Endothelial cell of hepatic sinusoid (primary cell): ENCODE results near the gene AREL1.
"Not testable (repeated sequence)": the region's sequence is repeated elsewhere in the genome, so short reads cannot be mapped to it uniquely, and the experiment has no call there.

ENCODE experiments used
- in situ Hi-C: cut with HindIII; loops from 2 replicates; pipeline ENCODE4 v1.10.0; 2017; ENCODE audit warnings: low sequenced_read_pairs

AREL1 gene, protein sequence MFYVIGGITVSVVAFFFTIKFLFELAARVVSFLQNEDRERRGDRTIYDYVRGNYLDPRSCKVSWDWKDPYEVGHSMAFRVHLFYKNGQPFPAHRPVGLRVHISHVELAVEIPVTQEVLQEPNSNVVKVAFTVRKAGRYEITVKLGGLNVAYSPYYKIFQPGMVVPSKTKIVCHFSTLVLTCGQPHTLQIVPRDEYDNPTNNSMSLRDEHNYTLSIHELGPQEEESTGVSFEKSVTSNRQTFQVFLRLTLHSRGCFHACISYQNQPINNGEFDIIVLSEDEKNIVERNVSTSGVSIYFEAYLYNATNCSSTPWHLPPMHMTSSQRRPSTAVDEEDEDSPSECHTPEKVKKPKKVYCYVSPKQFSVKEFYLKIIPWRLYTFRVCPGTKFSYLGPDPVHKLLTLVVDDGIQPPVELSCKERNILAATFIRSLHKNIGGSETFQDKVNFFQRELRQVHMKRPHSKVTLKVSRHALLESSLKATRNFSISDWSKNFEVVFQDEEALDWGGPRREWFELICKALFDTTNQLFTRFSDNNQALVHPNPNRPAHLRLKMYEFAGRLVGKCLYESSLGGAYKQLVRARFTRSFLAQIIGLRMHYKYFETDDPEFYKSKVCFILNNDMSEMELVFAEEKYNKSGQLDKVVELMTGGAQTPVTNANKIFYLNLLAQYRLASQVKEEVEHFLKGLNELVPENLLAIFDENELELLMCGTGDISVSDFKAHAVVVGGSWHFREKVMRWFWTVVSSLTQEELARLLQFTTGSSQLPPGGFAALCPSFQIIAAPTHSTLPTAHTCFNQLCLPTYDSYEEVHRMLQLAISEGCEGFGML

DNA sequence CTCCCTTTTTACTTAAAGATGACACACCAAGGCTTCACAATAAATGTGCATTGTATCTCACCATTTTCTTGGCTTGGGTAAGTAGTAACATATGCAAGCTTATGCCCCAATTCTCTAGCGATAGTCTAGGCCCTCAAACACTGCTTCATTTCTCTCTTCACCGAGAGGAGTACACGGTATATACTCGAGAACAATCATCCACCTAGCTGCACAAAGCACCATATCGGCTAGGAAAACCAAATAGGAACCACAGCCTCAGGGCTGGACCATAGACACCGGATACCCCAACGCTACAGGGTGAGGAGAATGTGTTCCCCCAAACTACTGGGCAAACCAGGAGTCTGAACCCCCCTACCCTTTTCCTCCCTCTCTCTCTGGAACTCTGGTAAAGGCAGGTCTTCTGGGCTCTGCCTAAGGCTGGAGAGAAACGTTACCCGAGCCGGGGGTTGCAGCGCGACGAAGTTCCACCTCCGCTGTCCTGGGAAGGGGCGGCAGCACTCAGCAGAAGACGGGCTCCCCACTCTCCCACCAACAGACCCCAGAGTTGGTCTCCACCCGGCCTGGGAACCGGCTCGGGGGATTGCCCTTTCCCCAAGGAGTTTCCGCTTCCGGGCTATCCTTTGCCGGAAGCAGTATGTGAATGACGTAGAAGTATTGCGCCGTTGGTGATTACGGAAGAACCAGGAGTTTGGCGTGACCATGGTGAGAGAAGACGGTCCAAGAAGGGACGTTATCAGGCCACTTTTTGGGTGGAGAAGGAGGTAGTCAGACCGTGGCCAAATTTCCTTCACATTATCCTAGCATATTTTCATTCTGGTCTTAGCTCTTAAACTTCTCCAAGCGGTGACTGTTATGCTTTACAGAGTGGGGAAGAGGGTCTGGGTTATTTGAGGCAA is at the start of gene AREL1, which contains the start of gene FCF1:
AREL1 (minus strand) TSS at position 582 of the 896 bp plus-strand sequence. CDS start 27,465 bp downstream, outside the sequence.
FCF1 (plus strand) TSS at position 646 of the 896 bp plus-strand sequence; CDS start at position 700, 54 bp downstream.
- in situ Hi-C loops, result no loop called here

DNA sequence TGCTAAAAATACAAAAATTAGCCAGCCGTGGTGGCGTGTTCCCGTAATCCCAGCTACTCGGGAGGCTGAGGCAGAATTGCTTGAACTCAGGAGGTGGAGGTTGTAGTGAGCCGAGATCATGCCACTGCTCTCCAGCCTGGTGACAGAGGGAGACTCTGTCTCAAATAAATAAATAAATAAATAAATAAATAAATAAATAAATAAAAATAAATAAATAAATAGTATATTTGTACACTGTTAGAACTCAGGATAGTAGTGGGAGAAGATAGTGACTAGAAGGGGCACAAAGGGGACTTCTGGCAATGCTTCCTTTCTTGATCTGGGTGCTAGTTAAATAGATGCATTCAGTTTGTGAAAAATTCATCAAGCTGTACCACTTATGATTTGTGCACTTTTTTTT is 45.6 kb upstream of the AREL1 start:
- in situ Hi-C loops, result not testable (repeated sequence)

DNA sequence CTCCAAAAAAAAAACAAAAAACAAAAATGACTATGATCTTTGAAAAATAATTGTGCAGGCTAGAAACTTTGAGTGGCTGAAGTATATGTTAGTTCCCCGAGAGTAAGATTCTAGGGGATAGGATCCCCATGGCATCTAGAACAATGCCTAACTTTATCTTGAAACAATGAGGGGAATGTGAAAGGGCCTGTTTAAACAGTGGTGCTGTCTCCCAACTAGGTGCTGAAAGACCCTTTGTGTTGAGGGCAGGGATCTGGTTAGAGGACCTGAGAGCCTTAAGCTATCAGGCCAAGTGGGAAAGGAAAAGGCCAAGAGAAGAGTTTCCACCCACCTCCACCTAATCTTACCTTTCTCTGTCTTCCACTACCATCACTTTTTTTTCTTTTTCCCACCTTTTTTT is 43.4 kb upstream of the AREL1 start:
- in situ Hi-C loops, result no loop called here

DNA sequence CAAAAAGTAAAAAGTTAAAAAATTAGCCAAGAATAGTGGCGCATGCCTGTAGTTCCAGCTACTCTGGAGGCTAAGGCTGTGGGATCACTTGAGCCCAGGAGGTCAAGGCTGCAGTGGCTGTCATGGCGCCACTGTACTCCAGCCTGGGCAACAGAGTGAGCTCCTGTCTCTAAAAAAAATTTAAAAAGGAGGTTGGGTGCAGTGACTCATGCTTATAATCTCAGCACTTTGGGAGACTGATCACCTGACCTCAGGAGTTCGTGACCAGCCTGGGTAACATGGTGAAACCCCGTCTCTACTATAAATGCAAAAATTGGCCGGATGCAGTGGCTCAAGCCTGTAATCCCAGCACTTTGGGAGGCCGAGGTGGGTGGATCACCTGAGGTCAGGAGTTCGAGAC is 42.0 kb upstream of the AREL1 start:
- in situ Hi-C loops, result no loop called here

DNA sequence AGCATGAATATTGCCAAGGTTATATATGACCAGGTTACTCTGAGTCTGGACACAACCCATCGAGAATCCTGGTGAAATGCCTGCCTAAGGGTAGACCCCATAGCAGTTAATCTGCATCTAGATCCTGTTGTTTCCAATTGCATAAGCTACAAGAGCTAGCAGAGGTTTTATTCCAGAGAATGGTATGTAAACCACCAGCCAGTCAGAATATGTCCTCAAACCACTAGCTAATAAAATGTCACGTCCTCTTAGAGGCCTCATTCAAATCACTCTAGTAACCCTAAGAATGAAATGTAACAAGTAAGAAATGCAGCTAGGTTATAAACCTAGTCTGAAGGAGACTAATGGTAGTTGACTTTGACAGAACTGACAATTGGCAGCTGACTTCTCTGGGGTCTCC is 41.3 kb upstream of the AREL1 start:
- in situ Hi-C loops, result no loop called here

DNA sequence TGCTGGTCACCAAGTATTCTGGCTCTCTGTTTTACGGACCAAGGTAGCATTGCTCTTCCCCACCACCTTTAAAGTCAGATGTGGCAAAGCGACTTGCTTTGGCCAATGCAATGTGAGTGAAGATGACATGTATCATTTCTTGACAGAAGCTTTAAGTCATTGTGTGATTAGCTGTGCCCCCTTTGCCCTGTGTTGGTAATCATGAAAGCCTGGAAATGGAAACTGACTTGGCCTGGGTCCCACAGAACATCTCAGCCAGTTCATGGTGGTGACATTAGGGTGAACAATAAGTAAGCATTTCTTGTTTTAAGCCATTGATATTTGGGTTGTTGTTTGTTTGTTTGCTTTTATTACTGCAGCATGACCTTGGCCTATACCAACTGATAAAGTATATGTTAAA is 34.4 kb upstream of the AREL1 start:
- in situ Hi-C loops, result no loop called here

DNA sequence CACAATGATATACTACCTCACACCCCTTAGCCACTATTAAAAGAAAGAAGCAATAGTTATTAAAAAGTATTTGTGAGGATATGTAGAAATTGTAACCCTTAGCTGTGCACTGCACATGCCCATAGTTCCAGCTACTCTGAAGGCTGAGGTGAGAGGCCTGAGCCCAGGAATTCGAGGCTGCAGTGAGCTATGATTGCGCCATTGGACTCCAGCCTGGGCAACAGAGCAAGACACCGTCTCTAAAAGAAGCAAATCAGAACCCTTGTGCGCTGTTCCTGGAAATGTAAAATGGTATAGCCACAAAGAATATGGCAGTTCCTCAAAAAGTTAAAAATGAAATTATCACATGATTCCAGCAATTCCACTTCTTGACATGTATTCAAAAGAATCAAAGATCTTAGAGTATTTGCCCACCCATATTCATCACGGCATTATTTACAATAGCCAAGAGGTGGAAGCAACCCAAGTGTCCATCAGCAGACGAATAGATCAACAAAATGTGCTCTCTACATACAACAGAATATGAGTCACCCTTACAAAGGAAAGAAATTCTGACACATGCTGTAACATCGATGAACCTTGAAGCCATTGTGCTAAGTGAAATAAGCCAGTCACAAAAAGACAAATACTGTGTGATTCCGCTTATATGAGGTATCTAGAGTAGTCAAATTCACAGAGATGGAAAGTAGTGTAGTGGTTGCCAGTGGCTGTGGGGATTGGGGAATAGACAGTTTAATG is 26.6 kb upstream of the AREL1 start:
- in situ Hi-C loops, result loop anchor here (5.0 kb wide), 1 partner anchor 47 kb away; no protein-coding TSS in a partner anchor

DNA sequence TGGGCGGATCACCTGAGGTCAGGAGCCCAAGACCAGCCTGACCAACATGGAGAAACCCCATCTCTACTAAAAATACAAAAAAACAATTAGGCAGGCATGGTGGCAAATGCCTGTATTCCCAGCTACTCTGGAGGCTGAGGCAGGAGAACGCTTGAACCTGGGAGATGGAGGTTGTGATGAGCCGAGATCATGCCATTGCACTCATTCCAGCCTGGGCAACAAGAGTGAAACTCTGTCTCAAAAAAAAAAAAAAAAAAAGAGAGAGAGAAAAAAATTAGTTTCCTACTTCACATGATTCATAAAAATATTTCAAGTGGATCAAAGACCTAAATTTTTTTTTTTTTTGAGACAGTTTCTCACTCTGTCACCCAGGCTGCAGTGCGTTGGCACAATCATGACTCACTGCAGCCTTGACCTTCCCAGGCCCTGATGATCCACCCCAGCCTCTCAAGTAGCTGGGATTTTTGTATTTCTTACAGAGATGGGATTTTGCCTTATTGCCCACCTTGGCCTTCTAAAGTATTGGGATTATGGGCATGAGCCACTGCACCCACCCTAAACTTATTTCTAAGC is 25.0 kb upstream of the AREL1 start:
- in situ Hi-C loops, result no loop called here

DNA sequence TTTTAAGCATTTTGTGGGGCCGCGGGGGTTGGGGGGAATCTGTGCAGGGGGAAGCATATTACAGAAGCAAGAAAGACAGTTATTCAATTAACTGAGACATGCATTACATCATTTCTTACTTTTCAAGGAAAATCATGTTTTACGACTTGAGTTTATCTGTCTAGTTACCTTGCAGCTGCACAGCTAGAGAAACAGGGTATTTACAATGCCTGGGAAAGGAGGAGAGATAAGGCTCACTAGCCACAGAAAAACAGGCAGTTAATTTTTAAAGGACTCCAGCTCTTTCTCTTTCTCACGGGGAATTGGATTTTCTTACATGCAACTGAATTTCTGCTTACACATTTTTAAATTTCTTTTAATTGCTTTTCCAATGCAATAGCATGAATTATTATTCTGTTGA is 22.2 kb upstream of the AREL1 start:
- in situ Hi-C loops, result no loop called here

DNA sequence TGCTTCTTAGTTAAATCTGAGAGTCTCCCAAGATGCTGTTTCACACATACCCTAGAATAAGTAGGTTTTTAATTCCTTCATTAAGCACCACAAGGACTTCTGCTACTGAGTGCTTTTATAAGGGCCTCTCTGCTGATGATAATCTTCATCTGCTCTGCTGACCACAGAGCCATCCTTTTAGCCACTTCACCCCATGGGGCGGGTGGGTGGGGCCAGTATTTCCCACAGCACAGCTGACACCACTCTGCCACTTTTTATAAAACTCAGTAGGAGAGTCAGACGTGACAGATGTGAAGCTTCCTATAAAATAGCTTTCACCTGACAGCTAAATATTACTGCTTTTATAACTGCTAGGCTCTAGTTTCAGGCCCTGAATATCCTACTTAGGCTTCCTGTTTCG is 20.3 kb upstream of the AREL1 start:
- in situ Hi-C loops, result no loop called here

DNA sequence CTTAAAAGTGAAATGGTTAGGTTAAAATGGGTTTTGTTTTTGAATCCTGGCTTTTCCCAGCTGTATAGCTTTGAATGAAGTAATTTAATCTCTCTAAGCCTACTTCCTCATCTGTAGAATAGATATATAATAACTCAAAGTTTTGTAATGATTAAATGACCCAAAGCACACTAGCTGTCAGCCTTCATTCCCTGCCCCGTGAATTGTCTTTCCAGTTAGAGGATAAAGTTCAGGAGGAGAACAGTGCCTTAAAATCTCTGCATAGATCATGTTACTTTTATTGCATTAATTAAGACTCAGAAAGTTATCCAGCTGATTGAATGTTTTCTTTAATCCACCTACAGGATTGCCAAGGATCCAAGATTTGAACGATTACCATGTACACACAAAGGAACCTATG is 19.5 kb upstream of the AREL1 start:
- in situ Hi-C loops, result no loop called here

DNA sequence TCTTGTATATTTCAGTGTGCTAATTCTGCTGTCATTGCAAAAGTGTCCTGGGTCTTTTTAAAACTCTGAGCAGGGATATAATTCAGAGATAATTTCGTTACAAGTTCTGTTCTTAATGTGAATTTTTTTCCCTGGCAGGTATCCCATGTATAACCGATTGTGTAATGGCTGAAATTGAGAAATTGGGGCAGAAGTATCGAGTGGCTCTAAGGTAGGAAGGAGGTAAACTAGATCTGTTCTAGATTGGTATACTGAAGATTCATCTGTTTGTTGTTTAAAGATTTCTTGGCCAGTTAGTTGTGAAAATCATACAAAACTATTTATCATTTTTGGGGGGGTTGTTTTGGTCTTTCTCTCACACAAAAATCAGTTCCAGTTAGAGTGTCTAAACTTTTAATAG is 10.3 kb upstream of the AREL1 start:
- in situ Hi-C loops, result no loop called here

DNA sequence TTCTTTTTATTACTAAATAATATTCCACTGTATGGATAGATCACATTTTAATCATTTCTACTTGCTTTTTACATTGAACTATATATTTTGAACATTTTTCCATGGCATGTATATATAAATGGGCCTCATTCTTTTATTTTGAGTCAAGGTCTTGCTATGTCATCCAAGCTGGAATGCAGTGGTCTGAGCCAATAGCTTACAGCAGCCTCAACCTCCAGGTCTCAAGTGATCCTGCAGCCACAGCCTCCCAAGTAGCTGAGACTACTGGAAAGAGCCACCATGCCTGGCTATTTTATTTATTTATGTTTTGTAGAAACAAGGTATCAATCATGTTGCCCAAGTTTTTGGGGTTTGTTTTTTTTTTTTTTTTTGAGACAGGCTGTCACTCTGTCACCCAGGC is 7.6 kb upstream of the AREL1 start:
- in situ Hi-C loops, result no loop called here

DNA sequence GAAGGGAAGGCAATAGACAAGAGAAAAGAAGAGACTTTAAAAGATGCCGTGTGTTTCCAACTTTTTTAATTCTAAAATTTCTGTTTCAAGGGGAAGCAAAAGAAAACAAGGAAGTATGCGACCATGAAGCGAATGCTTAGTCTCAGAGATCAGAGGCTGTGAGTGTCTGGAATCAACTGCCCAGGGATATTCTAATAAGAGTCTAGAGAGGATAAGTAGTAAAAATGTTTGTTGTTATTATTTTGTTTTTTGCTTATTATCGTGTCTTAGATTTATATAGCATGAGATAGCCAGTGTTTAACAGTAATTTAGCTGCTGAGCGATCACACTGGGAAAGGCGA is 485 bp upstream of the AREL1 start:
- in situ Hi-C loops, result no loop called here

DNA sequence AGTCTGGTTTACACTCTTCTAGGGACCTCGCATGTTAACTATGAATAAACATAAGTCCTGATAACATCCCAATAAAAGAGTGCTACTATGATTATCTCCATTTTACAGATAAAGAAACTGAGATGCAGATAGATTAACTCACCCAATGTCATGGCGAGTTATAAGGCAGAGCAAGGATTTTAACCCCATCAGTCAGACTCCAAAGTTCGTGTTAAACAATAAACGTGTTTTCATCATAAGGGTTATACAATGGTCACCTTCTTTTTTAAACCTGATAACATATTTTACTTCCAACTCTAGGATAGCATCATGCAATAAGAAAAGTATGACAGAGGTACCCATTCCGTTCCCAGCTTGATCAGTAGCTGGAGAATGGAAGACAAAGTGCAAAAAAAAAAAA is 1.2 kb downstream of the AREL1 start:
- in situ Hi-C loops, result no loop called here

DNA sequence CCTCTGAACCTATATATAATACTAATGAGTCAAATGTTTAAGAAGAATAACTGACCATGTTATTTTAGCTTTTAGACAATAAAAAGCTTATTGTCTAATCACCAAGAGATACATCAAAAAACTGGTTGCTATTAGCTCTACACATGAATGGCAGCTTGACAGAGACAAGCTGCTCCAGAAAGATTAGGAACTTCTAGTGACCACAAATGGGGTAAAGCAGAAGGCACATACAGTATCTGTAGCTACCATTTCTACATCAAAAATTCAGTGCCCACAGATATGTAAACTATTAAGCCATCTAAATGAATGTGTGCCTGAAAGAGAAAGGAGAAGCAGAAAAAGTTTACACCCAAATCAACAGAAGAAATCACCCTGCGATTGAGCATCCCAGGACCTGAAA is 2.4 kb downstream of the AREL1 start:
- in situ Hi-C loops, result no loop called here

DNA sequence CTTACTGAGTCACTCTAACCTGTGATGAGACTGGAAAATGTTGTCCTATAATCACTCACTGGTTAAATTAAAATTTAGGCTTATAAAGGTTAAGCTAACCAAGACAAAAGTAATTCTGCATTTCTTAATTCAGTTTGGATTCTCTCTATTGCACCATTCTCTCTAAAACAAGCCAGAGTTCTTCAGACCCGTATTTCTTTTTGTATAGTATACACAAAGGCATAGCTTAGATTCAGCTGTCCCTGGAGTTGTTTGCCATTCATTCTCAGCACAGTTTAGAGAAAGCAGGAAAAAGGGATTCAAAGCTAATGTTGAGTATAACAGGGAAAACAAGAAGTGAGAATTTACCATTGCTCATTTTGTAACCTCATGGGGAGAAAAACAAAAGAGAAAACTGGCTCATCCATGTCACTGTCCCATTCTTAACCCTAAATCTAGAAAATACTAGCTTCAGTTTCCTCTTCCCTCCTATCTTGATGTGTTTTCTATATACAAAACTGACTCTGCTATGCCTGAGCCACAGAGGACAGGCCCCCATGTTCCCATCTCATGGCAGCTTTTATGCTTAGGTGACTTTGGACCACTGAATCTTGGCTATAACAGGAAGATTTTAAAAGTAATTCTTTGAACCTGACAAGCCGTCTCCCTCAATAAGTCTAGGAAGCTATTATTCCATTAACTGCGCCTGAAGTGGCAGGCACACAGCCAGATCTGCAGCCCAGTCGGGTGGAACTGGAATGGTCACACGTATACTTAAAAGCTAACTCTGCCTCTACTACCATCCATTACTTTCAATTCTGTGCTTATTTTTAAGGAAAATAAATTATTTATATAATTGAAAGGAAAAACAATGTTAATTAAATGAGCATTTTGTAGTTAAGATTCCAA is 7.0 kb downstream of the AREL1 start:
- in situ Hi-C loops, result no loop called here

DNA sequence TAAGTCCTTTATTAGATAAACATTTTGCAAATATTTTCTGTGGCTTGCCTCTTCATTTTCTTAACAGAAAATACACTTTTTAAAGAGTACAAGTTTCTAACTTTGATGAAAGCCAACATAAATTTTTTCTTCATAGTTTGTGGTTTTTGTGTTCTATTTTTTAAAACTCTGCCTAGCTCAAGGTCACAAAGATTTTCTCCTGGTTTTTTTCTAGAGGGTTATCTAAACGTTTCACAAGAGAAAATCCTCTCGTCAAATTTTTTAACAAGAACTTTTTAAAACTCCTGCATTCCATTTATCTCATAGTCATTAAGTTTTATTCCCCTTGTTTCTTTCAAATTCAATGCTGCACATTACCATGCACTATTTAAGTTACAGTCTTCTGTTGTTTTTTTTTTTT is 8.2 kb downstream of the AREL1 start:
- in situ Hi-C loops, result no loop called here

DNA sequence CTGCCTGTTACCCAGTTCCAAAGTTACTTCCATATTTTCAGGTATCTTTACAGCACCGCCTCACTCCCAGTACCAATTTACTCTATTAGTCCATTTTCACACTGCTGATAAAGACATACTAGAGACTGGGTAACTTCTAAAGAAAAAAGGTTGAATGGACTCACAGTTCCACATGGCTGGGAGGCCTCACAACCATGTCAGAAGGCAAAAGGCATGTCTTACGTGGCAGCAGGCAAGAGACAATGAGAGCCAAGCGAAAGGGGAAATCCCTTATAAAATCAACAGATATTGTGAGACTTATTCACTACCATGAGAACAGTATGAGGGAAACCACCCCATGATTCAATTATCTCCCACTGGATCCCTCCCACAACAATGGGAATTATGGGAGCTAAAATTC is 9.8 kb downstream of the AREL1 start:
- in situ Hi-C loops, result no loop called here
